HG03457 (cell line): ENCODE measurements around the gene PTPRN2.

ENCODE experiments used
- ATAC-seq: cut with Tn5 transposase; IDR thresholded peaks from one replicate; pipeline ENCODE4 v1.9.1; 2021; ENCODE audit warnings: moderate number of reproducible peaks; ENCODE audit not compliant: unreplicated experiment

The PTPRN2 gene

GRCh38 chr7:158581440-158582088 is 6.1 kb downstream of the PTPRN2 start:
- ATAC-seq, result no peak

- no peak for ATAC-seq
Measured at GRCh38 chr7:158579662-158580646, 7.7 kb downstream of the PTPRN2 start.

- no peak for ATAC-seq
Measured at GRCh38 chr7:158576050-158576762, 11.4 kb downstream of the PTPRN2 start.

- no peak for ATAC-seq
Measured at GRCh38 chr7:158574308-158575036, 13.2 kb downstream of the PTPRN2 start.

- ATAC-seq, result no peak
Measured at GRCh38 chr7:158573310-158573709, 14.3 kb downstream of the PTPRN2 start.

GRCh38 chr7:158572000-158572828 is 15.4 kb downstream of the PTPRN2 start:
- ATAC-seq, result no peak

GRCh38 chr7:158570449-158571170 is 17.0 kb downstream of the PTPRN2 start:
- ATAC-seq, result no peak

- ATAC-seq, result no peak
Measured at GRCh38 chr7:158569858-158570323, 17.7 kb downstream of the PTPRN2 start.

GRCh38 chr7:158568974-158569857 is 18.4 kb downstream of the PTPRN2 start:
- ATAC-seq, result no peak

- no peak for ATAC-seq
Measured at GRCh38 chr7:158567153-158567603, 20.4 kb downstream of the PTPRN2 start.

- no peak for ATAC-seq
Measured at GRCh38 chr7:158564663-158565035, 23.0 kb downstream of the PTPRN2 start.

- no peak for ATAC-seq
Measured at GRCh38 chr7:158563911-158564662, 23.5 kb downstream of the PTPRN2 start.

- ATAC-seq, result no peak
Measured at GRCh38 chr7:158563051-158563450, 24.6 kb downstream of the PTPRN2 start.

- ATAC-seq, result no peak
Measured at GRCh38 chr7:158562517-158562916, 25.1 kb downstream of the PTPRN2 start.

- no peak for ATAC-seq
Measured at GRCh38 chr7:158561659-158562058, 26.0 kb downstream of the PTPRN2 start.

- no peak for ATAC-seq
Measured at GRCh38 chr7:158560386-158560785, 27.2 kb downstream of the PTPRN2 start.

GRCh38 chr7:158559356-158559755 is 28.3 kb downstream of the PTPRN2 start:
- ATAC-seq, result no peak
